ENCODE results near the gene FBXW2.

Gene FBXW2

GRCh38 chr9:120713257-120714087 lies 79.7 kb downstream of the FBXW2 start:
- Histone ChIP-seq H3K4me3 (peak overlapping the region; percentile 65), H3K27me3 (ENCODE audit: low read depth) (no peaks in the 10 kb centered on the region), H3K4me1 (peaks cover 34% of the 10 kb centered on the region), H3K9me3 (no peaks in the 10 kb centered on the region), H3K36me3 (replicated peaks) (peaks cover 4% of the 10 kb centered on the region; the same call in 1 of the 2 replicates)
- in situ Hi-C loops (cut with MboI; ENCODE audit: low sequenced_read_pairs): no loop called here
- DNase-seq (ENCODE audit: low spot score in 2 of 2): peak in 1 of 2 experiments; percentile 36

GRCh38 chr9:120712539-120713031 lies 80.6 kb downstream of the FBXW2 start:
- H3K36me3 ChIP-seq (replicated peaks): peaks cover 4% of the 10 kb centered on the region; the same call in 1 of the 2 replicates
- peak; percentile 18 to 65 for DNase-seq (ENCODE audit: low spot score in 2 of 2)
- in situ Hi-C loops (cut with MboI; ENCODE audit: low sequenced_read_pairs): no loop called here
- peaks cover 34% of the 10 kb centered on the region for H3K4me1 ChIP-seq
- peak overlapping the region; percentile 65 for H3K4me3 ChIP-seq
- H3K9me3 ChIP-seq: no peaks in the 10 kb centered on the region
- no peaks in the 10 kb centered on the region for H3K27me3 ChIP-seq (ENCODE audit: low read depth)

- peak overlapping the region; percentile 65 for H3K4me3 ChIP-seq
- DNase-seq (ENCODE audit: low spot score in 2 of 2): peak in 1 of 2 experiments; percentile 15
- peaks cover 4% of the 10 kb centered on the region; the same call in 1 of the 2 replicates for H3K36me3 ChIP-seq (replicated peaks)
- no peaks in the 10 kb centered on the region for H3K9me3 ChIP-seq
- H3K4me1 ChIP-seq: peaks cover 38% of the 10 kb centered on the region
- H3K27me3 ChIP-seq (ENCODE audit: low read depth): no peaks in the 10 kb centered on the region
- in situ Hi-C loops (cut with MboI; ENCODE audit: low sequenced_read_pairs): no loop called here
Observed at GRCh38 chr9:120711841-120712538, 81.2 kb downstream of the FBXW2 start.

GRCh38 chr9:120711354-120711753 lies 81.9 kb downstream of the FBXW2 start:
- H3K4me1 ChIP-seq: peaks cover 44% of the 10 kb centered on the region
- in situ Hi-C loops (cut with MboI; ENCODE audit: low sequenced_read_pairs): no loop called here
- no peaks in the 10 kb centered on the region for H3K9me3 ChIP-seq
- no peaks in the 10 kb centered on the region for H3K27me3 ChIP-seq (ENCODE audit: low read depth)
- DNase-seq (ENCODE audit: low spot score in 2 of 2): no peak
- peaks cover 4% of the 10 kb centered on the region; the same call in 1 of the 2 replicates for H3K36me3 ChIP-seq (replicated peaks)
- H3K4me3 ChIP-seq: peak overlapping the region; percentile 65

GRCh38 chr9:120710110-120710981 lies 82.9 kb downstream of the FBXW2 start:
- H3K36me3 ChIP-seq (replicated peaks): peaks cover 4% of the 10 kb centered on the region; the same call in 1 of the 2 replicates
- in situ Hi-C loops (cut with MboI; ENCODE audit: low sequenced_read_pairs): no loop called here
- H3K27me3 ChIP-seq (ENCODE audit: low read depth): no peaks in the 10 kb centered on the region
- DNase-seq (ENCODE audit: low spot score in 2 of 2): peak in 1 of 2 experiments; percentile 16
- H3K9me3 ChIP-seq: no peaks in the 10 kb centered on the region
- H3K4me3 ChIP-seq: no peak overlapping the region; the same call in 1 of the 2 replicates
- H3K4me1 ChIP-seq: peaks cover 46% of the 10 kb centered on the region

GRCh38 chr9:120708526-120709224 lies 84.5 kb downstream of the FBXW2 start:
- DNase-seq (ENCODE audit: low spot score in 2 of 2): no peak
- in situ Hi-C loops (cut with MboI; ENCODE audit: low sequenced_read_pairs): no loop called here
- peaks cover 4% of the 10 kb centered on the region; the same call in 1 of the 2 replicates for H3K36me3 ChIP-seq (replicated peaks)
- no peak overlapping the region for H3K4me3 ChIP-seq
- no peaks in the 10 kb centered on the region for H3K9me3 ChIP-seq
- H3K27me3 ChIP-seq (ENCODE audit: low read depth): no peaks in the 10 kb centered on the region
- peaks cover 49% of the 10 kb centered on the region for H3K4me1 ChIP-seq

GRCh38 chr9:120707170-120707569 lies 86.0 kb downstream of the FBXW2 start:
- no peaks in the 10 kb centered on the region for H3K9me3 ChIP-seq
- no peak overlapping the region for H3K4me3 ChIP-seq
- H3K36me3 ChIP-seq (replicated peaks): peaks cover 4% of the 10 kb centered on the region; the same call in 1 of the 2 replicates
- DNase-seq (ENCODE audit: low spot score in 2 of 2): no peak
- in situ Hi-C loops (cut with MboI; ENCODE audit: low sequenced_read_pairs): no loop called here
- no peaks in the 10 kb centered on the region for H3K27me3 ChIP-seq (ENCODE audit: low read depth)
- peaks cover 49% of the 10 kb centered on the region for H3K4me1 ChIP-seq
